ENCODE measurements around the gene NUBP2. TPM values are rescaled to one million over a fixed set of nuclear protein-coding genes. Genes with fewer than 3 reads are reported as not detected.

NUBP2 gene
- total RNA-seq, 1 experiment from 2014 or later, result 76.6 TPM

- Histone ChIP-seq H3K36me3 (ENCODE audit: insufficient read depth, low read length, poor library complexity, severe bottlenecking) (peaks cover 14% of the 10 kb centered on the region), H3K9me3 (ENCODE audit: low read depth, low read length, poor library complexity, severe bottlenecking) (no peaks in the 10 kb centered on the region), H3K27ac (ENCODE audit: low read depth, low read length, poor library complexity, severe bottlenecking) (no peak overlapping the region), H3K27me3 (replicated peaks; ENCODE audit: insufficient read depth, low read depth, low read length, poor library complexity) (no peaks in the 10 kb centered on the region), H3K4me1 (ENCODE audit: insufficient read depth, low read length, poor library complexity, severe bottlenecking) (no peaks in the 10 kb centered on the region), H3K4me3 (ENCODE audit: low read depth, low read length, poor library complexity, severe bottlenecking) (no peak overlapping the region)
- ChIA-PET CTCF (no interaction called here), POLR2A (ENCODE audit: low non-redundant PET) (no interaction called here)
- intact Hi-C loops (cut with micrococcal nuclease; ENCODE audit: unreplicated experiment), result loop anchor here (10.0 kb wide), 1 partner anchor 48 kb away; the partner anchor contains the start of genes FAHD1 and HAGH
- TF ChIP-seq EZH2 (IDR thresholded peaks at IDR 0.05; ENCODE audit: borderline replicate concordance, low read depth, low read length, poor library complexity, severe bottlenecking), result no peak
- no peak for TF ChIP-seq CTCF (conservative IDR thresholded peaks at IDR 0.05; ENCODE audit: low read depth, low read length)
- BruUV-seq (replicated peaks), result no TSS peak
- DNase-seq (ENCODE audit: low spot score), result no peak
These were observed 5.8 kb upstream of the NUBP2 start for GRCh38 chr16:1776991-1777374.

DNA sequence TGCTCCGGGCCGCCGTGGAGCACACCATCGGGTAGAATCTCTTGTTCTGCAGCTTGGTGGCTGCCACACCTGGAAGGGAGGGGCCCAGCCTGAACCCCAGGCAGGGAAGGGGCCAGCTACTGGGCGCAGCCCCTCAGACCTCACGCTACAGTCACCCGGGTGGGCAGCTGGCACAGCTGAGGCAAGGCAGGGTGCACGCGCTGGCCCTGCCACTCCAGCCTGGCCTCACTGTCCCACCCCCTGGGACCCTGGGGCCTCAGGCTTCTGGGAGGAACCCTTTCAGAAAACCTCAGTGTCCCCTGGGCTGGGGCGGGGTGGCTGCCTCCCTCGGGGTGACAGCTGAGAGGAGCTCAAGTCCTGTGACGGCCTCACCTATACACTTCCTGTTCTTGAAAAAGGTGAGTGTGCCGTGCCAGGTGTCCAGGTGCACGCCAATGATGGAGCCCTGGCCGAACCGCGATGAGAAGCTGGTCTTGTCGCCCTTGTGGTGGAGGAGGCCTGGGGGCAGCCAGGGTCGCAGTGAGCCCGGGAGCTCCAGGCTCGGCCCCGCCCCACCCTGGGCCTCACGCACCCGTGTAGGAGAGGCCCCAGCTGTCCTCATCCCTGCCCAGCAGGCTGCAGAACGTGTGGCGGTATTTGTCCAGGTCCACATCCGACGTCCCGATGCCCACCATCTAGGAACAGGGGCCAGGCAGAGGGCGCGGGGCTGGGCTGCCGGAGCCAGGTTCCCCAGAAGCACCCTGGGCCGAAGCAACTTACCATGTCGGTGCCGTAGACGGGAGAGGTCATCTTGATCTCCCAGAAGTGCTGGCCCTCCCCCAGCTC, 5.2 kb upstream of the NUBP2 start:
- CTCF ChIA-PET, result no interaction called here
- H3K9me3 ChIP-seq (ENCODE audit: low read depth, low read length, poor library complexity, severe bottlenecking), result no peaks in the 10 kb centered on the region

More for the DNA sequence above, 5.2 kb upstream of the NUBP2 start:
- Histone ChIP-seq H3K27me3 (replicated peaks; ENCODE audit: insufficient read depth, low read depth, low read length, poor library complexity) (no peaks in the 10 kb centered on the region), H3K36me3 (ENCODE audit: insufficient read depth, low read length, poor library complexity, severe bottlenecking) (peaks cover 14% of the 10 kb centered on the region), H3K27ac (ENCODE audit: low read depth, low read length, poor library complexity, severe bottlenecking) (no peak overlapping the region), H3K4me3 (ENCODE audit: low read depth, low read length, poor library complexity, severe bottlenecking) (no peak overlapping the region), H3K4me1 (ENCODE audit: insufficient read depth, low read length, poor library complexity, severe bottlenecking) (no peaks in the 10 kb centered on the region)
- BruUV-seq (replicated peaks), result no TSS peak
- TF ChIP-seq CTCF (conservative IDR thresholded peaks at IDR 0.05; ENCODE audit: low read depth, low read length) (no peak), EZH2 (IDR thresholded peaks at IDR 0.05; ENCODE audit: borderline replicate concordance, low read depth, low read length, poor library complexity, severe bottlenecking) (no peak)
- DNase-seq (ENCODE audit: low spot score), result no peak
- POLR2A ChIA-PET (ENCODE audit: low non-redundant PET), result no interaction called here
- intact Hi-C loops (cut with micrococcal nuclease; ENCODE audit: unreplicated experiment), result loop anchor here (10.0 kb wide), 1 partner anchor 47 kb away; the partner anchor contains the start of genes FAHD1 and HAGH
